HepG2 (cell line): ENCODE measurements around the gene UROD. TPM values are rescaled to one million over a fixed set of nuclear protein-coding genes. Genes with fewer than 3 reads are reported as not detected.

Experiments
- DDIT3 ChIP-seq: sonication (generic); formaldehyde crosslinking; IDR thresholded peaks from 2 replicates; pipeline ENCODE4 v1.4.0; 2020; ENCODE audit warnings: mild to moderate bottlenecking, missing genetic modification reagents
- EHMT2 ChIP-seq: fragments of 200-600 bp; sonication (generic); IDR thresholded peaks from 2 replicates; pipeline ENCODE4 v1.7.0; 2017; ENCODE audit warnings: antibody characterized with exemption, low read depth, low read length, borderline replicate concordance
- GLI4 ChIP-seq: sonication (generic); formaldehyde crosslinking; IDR thresholded peaks from 2 replicates; pipeline ENCODE4 v1.5.1; 2020; ENCODE audit warnings: missing genetic modification reagents, mild to moderate bottlenecking, moderate library complexity, borderline replicate concordance
- GLMP ChIP-seq: sonication (generic); formaldehyde crosslinking; IDR thresholded peaks from 2 replicates; pipeline ENCODE4 v1.9.0; 2021; ENCODE audit warnings: missing genetic modification reagents, mild to moderate bottlenecking, borderline replicate concordance
- HIVEP1 ChIP-seq: sonication (generic); formaldehyde crosslinking; IDR thresholded peaks from 2 replicates; pipeline ENCODE4 v1.4.0; 2020; ENCODE audit warnings: mild to moderate bottlenecking, missing genetic modification reagents
- KDM3A ChIP-seq: IDR thresholded peaks from 2 replicates; pipeline ENCODE4 v1.6.1; 2018; ENCODE audit warnings: low read depth, missing compliant biosample characterization
- MEIS2 ChIP-seq: sonication (generic); formaldehyde crosslinking; IDR thresholded peaks from 2 replicates; pipeline ENCODE4 v1.9.0; 2021; ENCODE audit warnings: mild to moderate bottlenecking, missing genetic modification reagents
- PHF20 ChIP-seq: sonication (generic); formaldehyde crosslinking; IDR thresholded peaks from 2 replicates; pipeline ENCODE4 v1.5.0; 2020; ENCODE audit warnings: mild to moderate bottlenecking, missing genetic modification reagents
- RARG ChIP-seq: sonication (generic); formaldehyde crosslinking; IDR thresholded peaks from 2 replicates; pipeline ENCODE4 v1.4.0; 2020; ENCODE audit warnings: low read depth, mild to moderate bottlenecking, missing genetic modification reagents
- TARDBP ChIP-seq: sonication (generic); formaldehyde crosslinking; IDR thresholded peaks from 2 replicates; pipeline ENCODE4 v1.8.0; 2022; ENCODE audit warnings: mild to moderate bottlenecking, missing genetic modification reagents
- ZBTB10 ChIP-seq: sonication (generic); formaldehyde crosslinking; IDR thresholded peaks from 2 replicates; pipeline ENCODE4 v1.4.0; 2020; ENCODE audit warnings: missing genetic modification reagents, borderline replicate concordance
- ZNF138 ChIP-seq: sonication (generic); formaldehyde crosslinking; IDR thresholded peaks from 2 replicates; pipeline ENCODE4 v1.5.0; 2020; ENCODE audit warnings: mild to moderate bottlenecking, low read depth, missing genetic modification reagents
- ZNF180 ChIP-seq: sonication (generic); formaldehyde crosslinking; IDR thresholded peaks from 2 replicates; pipeline ENCODE4 v1.4.0; 2020; ENCODE audit warnings: low read depth, missing genetic modification reagents, borderline replicate concordance
- ZNF776 ChIP-seq: sonication (generic); formaldehyde crosslinking; IDR thresholded peaks from 2 replicates; pipeline ENCODE4 v1.4.0; 2020; ENCODE audit warnings: mild to moderate bottlenecking, missing genetic modification reagents
- ZSCAN12 ChIP-seq: sonication (generic); formaldehyde crosslinking; IDR thresholded peaks from 2 replicates; pipeline ENCODE4 v1.9.0; 2021; ENCODE audit warnings: mild to moderate bottlenecking, missing genetic modification reagents
- polyA plus RNA-seq, 8 experiments: library from polyadenylated mRNA; depleted of rRNA in 3 of 8; stranded (reverse) in 7 of 8; unstranded in 1 of 8; fragments of >200 nt; fragmentation: Illumina TruSeq in 4 of 8; extraction: Trizol in 4 of 8; gene quantifications; 2 replicates each; pipeline versions ENCODE4 v1.2.1 to v1.2.3, GENCODE V29; 2011 to 2016; ENCODE audit warnings: low read depth in 4 of 8, missing spikeins in 1 of 8, mixed read lengths in 1 of 8; ENCODE audit not compliant: insufficient read depth in 1 of 8
- total RNA-seq, 5 experiments: library from RNA; depleted of rRNA; stranded (reverse); fragments of >200 nt; fragmentation: Illumina TruSeq; extraction: Trizol; gene quantifications; 2 replicates each; pipeline ENCODE4 v1.2.3, GENCODE V29; 2016; ENCODE audit warnings: low read depth in 1 of 5
- TF ChIP-seq, protein P1 (sequence below): sonication (generic); formaldehyde crosslinking; IDR thresholded peaks from 2 replicates; pipeline ENCODE4 v1.5.0; 2020; ENCODE audit warnings: mild to moderate bottlenecking, low read depth, missing genetic modification reagents, borderline replicate concordance
- TF ChIP-seq, protein P2 (sequence below): sonication (generic); formaldehyde crosslinking; conservative IDR thresholded peaks from 2 replicates; pipeline ENCODE4 v1.4.0; 2020; ENCODE audit warnings: missing genetic modification reagents
- TF ChIP-seq, protein P3 (sequence below): sonication (generic); formaldehyde crosslinking; IDR thresholded peaks from 2 replicates; pipeline ENCODE4 v1.5.1; 2020; ENCODE audit warnings: missing genetic modification reagents, mild to moderate bottlenecking, borderline replicate concordance

UROD gene
- total and polyA plus RNA-seq, 2 of the 13 experiments (the other 11 are each of a cell fraction or from before 2014, with no cell fraction given): 162 to 171 TPM

- TF ChIP-seq, protein P1, sequence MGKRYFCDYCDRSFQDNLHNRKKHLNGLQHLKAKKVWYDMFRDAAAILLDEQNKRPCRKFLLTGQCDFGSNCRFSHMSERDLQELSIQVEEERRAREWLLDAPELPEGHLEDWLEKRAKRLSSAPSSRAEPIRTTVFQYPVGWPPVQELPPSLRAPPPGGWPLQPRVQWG (CRISPR knock-in tag): no peak
- TF ChIP-seq KDM3A (no peak), GLMP (CRISPR knock-in tag) (no peak), EHMT2 (no peak), ZNF776 (CRISPR knock-in tag) (no peak), HIVEP1 (CRISPR knock-in tag) (no peak), ZNF138 (CRISPR knock-in tag) (no peak), DDIT3 (CRISPR knock-in tag) (no peak), ZSCAN12 (CRISPR knock-in tag) (no peak), GLI4 (CRISPR knock-in tag) (no peak), ZNF180 (no peak), MEIS2 (CRISPR knock-in tag) (0 out of 2 replicates have a peak, but pooled peaks have one; percentile 44), ZBTB10 (CRISPR knock-in tag) (no peak), RARG (CRISPR knock-in tag) (no peak), TARDBP (CRISPR knock-in tag) (peak; percentile 79; the same call in 1 of the 2 replicates), PHF20 (CRISPR knock-in tag) (peak; percentile 99)
- TF ChIP-seq, protein P2, sequence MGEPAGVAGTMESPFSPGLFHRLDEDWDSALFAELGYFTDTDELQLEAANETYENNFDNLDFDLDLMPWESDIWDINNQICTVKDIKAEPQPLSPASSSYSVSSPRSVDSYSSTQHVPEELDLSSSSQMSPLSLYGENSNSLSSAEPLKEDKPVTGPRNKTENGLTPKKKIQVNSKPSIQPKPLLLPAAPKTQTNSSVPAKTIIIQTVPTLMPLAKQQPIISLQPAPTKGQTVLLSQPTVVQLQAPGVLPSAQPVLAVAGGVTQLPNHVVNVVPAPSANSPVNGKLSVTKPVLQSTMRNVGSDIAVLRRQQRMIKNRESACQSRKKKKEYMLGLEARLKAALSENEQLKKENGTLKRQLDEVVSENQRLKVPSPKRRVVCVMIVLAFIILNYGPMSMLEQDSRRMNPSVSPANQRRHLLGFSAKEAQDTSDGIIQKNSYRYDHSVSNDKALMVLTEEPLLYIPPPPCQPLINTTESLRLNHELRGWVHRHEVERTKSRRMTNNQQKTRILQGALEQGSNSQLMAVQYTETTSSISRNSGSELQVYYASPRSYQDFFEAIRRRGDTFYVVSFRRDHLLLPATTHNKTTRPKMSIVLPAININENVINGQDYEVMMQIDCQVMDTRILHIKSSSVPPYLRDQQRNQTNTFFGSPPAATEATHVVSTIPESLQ (CRISPR knock-in tag): no peak
- TF ChIP-seq, protein P3, sequence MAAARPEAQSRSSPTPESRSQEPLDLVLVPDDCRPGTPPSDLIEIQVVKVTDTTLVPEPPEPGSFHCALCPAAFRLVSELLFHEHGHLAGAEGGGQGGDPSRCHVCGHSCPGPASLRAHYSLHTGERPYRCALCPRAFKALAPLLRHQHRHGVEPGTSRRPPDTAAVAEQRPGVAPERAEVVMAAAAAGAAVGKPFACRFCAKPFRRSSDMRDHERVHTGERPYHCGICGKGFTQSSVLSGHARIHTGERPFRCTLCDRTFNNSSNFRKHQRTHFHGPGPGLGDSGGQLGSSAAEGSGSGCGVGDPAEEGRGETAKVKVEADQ (CRISPR knock-in tag): no peak
Measured at GRCh38 chr1:45011837-45012638, at the start of gene UROD (continued).
